Adipocyte (in vitro differentiated cells): ENCODE results near the gene KRT37.

ENCODE experiments used
- DNase-seq: peaks from one replicate; pipeline ENCODE4 v3.0.0-alpha.2; 2015; ENCODE audit warnings: low read depth
- H3K27me3 ChIP-seq: replicated peaks from 2 replicates; pipeline ENCODE4 v1.7.0; 2013; ENCODE audit warnings: mild to moderate bottlenecking, low read length, moderate library complexity; ENCODE audit not compliant: control insufficient read depth, insufficient read depth
- H3K36me3 ChIP-seq: 2 replicates; pipeline ENCODE4 v1.7.0; 2013; ENCODE audit warnings: low read length, mild to moderate bottlenecking, moderate library complexity; ENCODE audit not compliant: control insufficient read depth, insufficient read depth, severe bottlenecking
- H3K4me1 ChIP-seq: 2 replicates; pipeline ENCODE4 v1.7.0; 2013; ENCODE audit warnings: mild to moderate bottlenecking, low read length, moderate library complexity; ENCODE audit not compliant: control insufficient read depth, insufficient read depth
- H3K4me3 ChIP-seq: 2 replicates; pipeline ENCODE4 v1.7.0; 2013; ENCODE audit warnings: mild to moderate bottlenecking, low read length, moderate library complexity
- H3K9ac ChIP-seq: 2 replicates; pipeline ENCODE4 v1.7.0; 2013; ENCODE audit warnings: mild to moderate bottlenecking, low read length, moderate library complexity
- H3K9me3 ChIP-seq: 2 replicates; pipeline ENCODE4 v1.7.0; 2013; ENCODE audit warnings: mild to moderate bottlenecking, low read length, moderate library complexity; ENCODE audit not compliant: control insufficient read depth

The KRT37 gene

DNA sequence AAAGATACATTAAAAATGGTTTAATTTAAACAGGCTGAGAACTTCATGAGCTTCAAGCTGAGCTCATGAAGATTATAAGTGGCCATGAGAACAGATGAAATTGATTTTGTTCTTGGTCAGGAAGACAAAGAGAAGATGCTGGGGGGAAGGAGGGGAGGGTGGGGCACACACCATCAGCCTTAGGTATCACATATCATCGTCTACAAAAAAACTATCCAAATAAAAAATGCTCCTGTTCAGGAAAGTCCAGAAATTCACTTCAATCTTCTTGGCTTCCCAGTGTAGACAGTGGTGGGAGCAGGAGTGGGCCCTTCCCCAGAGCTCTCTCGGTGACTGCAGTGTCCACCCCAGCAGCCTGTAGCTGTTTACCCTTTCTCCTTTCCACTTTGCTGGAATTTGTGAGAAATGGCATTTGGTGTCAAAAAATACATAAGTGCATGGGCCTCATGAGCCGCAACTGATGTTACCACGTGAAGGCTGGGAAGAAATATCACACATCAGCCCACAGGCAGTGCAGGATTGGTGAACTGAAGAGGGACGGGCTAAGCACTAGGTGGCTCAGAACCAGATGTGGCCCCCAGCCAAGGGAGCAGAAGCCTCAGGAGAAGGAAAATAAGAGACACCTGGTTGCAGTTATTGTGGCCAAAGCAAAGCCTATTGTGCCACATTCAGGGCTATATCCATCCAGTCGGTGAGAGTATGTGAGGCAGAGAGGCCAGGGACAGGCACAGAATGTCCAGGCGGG is 6.1 kb downstream of the KRT37 start:
- Histone ChIP-seq H3K27me3 (no peaks in the 10 kb centered on the region), H3K4me3 (no peak overlapping the region), H3K9me3 (no peaks in the 10 kb centered on the region), H3K9ac (no peak overlapping the region), H3K4me1 (peaks cover 20% of the 10 kb centered on the region), H3K36me3 (no peaks in the 10 kb centered on the region)
- DNase-seq = no peak

- DNase-seq = no peak
- no peak overlapping the region for H3K4me3 ChIP-seq
- H3K9ac ChIP-seq = no peak overlapping the region
These were observed 6.8 kb downstream of the KRT37 start for GRCh38 chr17:41417576-41418015.

GRCh38 chr17:41417127-41417526 is 7.3 kb downstream of the KRT37 start:
- Histone ChIP-seq H3K4me1 (peaks cover 20% of the 10 kb centered on the region), H3K9ac (no peak overlapping the region), H3K36me3 (no peaks in the 10 kb centered on the region), H3K27me3 (no peaks in the 10 kb centered on the region), H3K9me3 (no peaks in the 10 kb centered on the region), H3K4me3 (no peak overlapping the region)
- DNase-seq = no peak

More at GRCh38 chr17:41417576-41418015, 6.8 kb downstream of the KRT37 start:
- Histone ChIP-seq H3K36me3 (no peaks in the 10 kb centered on the region), H3K9me3 (no peaks in the 10 kb centered on the region), H3K4me1 (peaks cover 20% of the 10 kb centered on the region), H3K27me3 (no peaks in the 10 kb centered on the region)

DNA sequence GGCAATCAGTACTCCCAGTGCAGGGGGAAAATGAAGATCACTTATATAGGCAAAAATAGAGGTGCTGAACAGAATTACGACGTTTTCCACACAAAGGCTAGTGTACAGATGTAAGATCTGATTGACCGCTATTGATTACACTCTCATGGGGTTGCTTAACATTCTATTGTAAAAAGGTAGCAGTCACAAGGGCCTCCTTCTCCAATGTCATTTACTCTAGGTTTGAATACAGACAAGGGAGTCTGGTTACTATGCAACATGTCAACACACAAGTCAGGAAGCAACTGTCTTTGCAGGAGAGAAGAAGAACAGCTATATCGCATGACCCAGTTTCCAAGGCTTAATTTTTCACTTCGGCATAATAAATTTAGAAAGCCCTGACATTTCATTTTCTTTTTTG is 7.9 kb downstream of the KRT37 start:
- Histone ChIP-seq H3K9ac (no peak overlapping the region), H3K27me3 (no peaks in the 10 kb centered on the region), H3K9me3 (no peaks in the 10 kb centered on the region), H3K36me3 (no peaks in the 10 kb centered on the region), H3K4me3 (no peak overlapping the region), H3K4me1 (peaks cover 20% of the 10 kb centered on the region)
- DNase-seq = peak; percentile 25

DNA sequence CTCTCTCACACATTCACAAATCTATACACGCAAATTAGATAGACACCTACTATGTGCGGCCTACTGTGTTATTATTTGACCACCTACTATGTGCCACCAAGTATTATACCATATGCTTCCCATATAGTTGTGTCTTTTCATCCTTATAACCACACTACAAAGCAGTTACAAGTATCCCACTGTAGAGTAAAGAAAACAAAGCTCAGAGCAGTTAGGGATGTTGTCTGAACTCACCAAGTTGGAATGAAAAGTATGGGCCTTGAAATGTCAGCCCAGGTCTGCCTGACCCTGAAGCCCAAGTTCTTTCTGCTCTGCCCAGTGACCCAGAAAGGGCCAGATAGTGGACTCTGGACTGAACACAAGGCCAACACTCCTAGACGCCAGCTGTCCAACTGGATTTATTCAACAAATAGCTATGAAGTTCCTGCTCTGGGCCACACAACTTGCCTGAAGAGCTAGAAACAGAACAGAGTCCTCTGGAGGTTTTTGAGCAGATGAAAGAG is 8.5 kb downstream of the KRT37 start:
- H3K4me1 ChIP-seq = peaks cover 19% of the 10 kb centered on the region
- no peaks in the 10 kb centered on the region for H3K9me3 ChIP-seq
- H3K36me3 ChIP-seq = no peaks in the 10 kb centered on the region
- peak; percentile 78 for DNase-seq
- no peak overlapping the region for H3K4me3 ChIP-seq
- no peak overlapping the region for H3K9ac ChIP-seq
- no peaks in the 10 kb centered on the region for H3K27me3 ChIP-seq

GRCh38 chr17:41415411-41415810 is 9.0 kb downstream of the KRT37 start:
- no peaks in the 10 kb centered on the region for H3K9me3 ChIP-seq
- DNase-seq = peak; percentile 24
- H3K9ac ChIP-seq = no peak overlapping the region
- peaks cover 15% of the 10 kb centered on the region for H3K4me1 ChIP-seq
- H3K27me3 ChIP-seq = no peaks in the 10 kb centered on the region
- H3K4me3 ChIP-seq = no peak overlapping the region
- no peaks in the 10 kb centered on the region for H3K36me3 ChIP-seq

DNA sequence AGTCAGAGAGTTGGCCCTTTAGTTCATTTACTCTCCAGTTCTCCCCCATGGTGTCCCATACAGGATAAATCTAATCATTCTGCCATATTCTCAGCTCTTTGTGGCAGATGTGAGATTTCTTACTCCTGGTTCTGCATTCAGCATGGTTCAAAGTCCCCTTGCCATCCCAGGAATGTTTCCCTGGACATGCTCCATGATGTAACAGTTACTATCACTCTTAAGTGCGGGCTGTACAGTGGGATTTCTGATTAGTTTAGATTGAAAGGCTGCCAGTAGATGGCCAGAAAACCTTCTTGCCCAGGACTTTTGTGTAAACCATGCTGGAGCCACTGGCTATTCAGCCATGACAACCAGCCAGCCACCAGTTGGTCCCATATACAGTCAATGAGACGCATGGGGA is 10.4 kb downstream of the KRT37 start:
- H3K4me3 ChIP-seq = no peak overlapping the region
- H3K27me3 ChIP-seq = peaks cover 3% of the 10 kb centered on the region
- H3K36me3 ChIP-seq = no peaks in the 10 kb centered on the region
- no peak overlapping the region for H3K9ac ChIP-seq
- H3K9me3 ChIP-seq = no peaks in the 10 kb centered on the region
- DNase-seq = no peak
- peaks cover 15% of the 10 kb centered on the region for H3K4me1 ChIP-seq

DNA sequence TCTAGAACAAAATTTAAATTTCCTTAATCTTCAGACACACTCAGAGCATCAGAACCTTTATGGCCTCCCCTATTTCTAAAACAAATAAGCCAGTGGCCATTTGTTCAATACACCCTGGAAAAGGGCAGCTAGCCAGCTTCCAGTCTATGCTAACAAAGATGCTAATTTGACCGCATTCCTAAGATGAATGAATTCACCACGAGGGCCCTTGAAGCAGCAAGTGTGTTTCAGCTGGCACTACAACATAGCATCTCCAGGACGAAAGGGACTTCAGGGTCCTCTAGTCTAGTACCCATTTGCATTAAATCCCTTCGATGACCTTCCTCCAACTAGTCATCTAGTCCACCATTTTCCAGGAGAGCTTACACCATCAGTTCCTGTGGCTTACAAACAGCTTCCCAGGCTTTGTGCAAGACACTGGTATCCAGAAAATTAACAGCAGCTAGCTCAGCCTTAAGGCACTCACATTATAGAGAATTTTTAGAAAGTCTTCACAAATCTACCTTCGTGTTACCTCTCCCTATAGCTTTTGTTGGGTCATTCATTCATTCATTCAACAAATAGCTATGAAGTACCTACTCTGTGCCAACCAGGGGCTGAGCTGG is 10.9 kb downstream of the KRT37 start:
- H3K27me3 ChIP-seq = peaks cover 3% of the 10 kb centered on the region
- no peaks in the 10 kb centered on the region for H3K36me3 ChIP-seq
- H3K9me3 ChIP-seq = no peaks in the 10 kb centered on the region
- H3K4me3 ChIP-seq = no peak overlapping the region
- peaks cover 15% of the 10 kb centered on the region for H3K4me1 ChIP-seq
- no peak overlapping the region for H3K9ac ChIP-seq
- peak; percentile 19 for DNase-seq

DNA sequence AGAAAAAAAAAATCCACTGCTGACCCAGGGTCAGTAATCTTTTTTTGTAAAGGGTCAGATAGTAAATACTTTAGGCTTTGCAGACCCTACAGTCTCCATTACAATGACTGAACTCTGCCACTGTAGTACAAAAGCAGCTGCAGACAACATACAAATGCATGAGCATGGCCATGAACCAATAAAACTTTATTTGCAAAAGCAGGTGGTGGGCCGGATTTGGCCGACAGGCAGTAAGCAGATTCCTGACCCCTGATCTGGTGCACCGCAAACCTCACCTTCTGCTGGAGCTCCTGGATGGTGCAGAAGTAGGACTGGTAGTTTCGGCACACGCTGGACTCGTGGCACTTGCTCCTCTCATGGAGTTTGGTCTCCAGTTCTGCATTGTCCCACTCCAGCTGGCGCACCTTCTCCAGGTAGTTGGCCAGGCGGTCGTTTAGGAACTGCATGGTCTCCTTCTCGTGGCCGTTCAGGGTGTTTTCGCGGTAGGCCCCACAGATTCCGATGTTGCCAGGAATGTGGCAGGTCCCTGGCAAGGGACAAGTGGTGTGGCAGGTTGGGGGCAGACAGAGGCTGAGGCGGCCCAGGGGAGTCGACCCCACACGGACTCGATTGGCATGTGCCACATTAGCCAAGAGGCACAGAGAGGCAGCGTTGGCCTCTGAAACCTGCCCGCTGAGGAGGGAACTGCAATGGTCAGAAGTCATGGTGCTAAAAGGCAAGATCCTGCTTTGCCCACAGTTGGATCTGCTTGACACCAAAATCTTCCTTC is 13.1 kb downstream of the KRT37 start:
- no peak for DNase-seq
- H3K4me1 ChIP-seq = peaks cover 12% of the 10 kb centered on the region
- no peak overlapping the region for H3K9ac ChIP-seq
- no peaks in the 10 kb centered on the region for H3K36me3 ChIP-seq
- H3K27me3 ChIP-seq = peaks cover 5% of the 10 kb centered on the region
- H3K4me3 ChIP-seq = no peak overlapping the region
- H3K9me3 ChIP-seq = no peaks in the 10 kb centered on the region

- Histone ChIP-seq H3K36me3 (no peaks in the 10 kb centered on the region), H3K9ac (no peak overlapping the region), H3K4me3 (no peak overlapping the region), H3K9me3 (no peaks in the 10 kb centered on the region), H3K27me3 (peaks cover 5% of the 10 kb centered on the region), H3K4me1 (peaks cover 8% of the 10 kb centered on the region)
- no peak for DNase-seq
These were observed 17.2 kb downstream of the KRT37 start for GRCh38 chr17:41407226-41407625.

GRCh38 chr17:41406205-41406604 is 18.2 kb downstream of the KRT37 start:
- H3K36me3 ChIP-seq = no peaks in the 10 kb centered on the region
- no peak for DNase-seq
- peaks cover 8% of the 10 kb centered on the region for H3K4me1 ChIP-seq
- H3K9ac ChIP-seq = no peak overlapping the region
- H3K9me3 ChIP-seq = no peaks in the 10 kb centered on the region
- peaks cover 5% of the 10 kb centered on the region for H3K27me3 ChIP-seq
- no peak overlapping the region for H3K4me3 ChIP-seq
